MG63 (cell line): ENCODE measurements around the gene PUM2. TPM values are rescaled to one million over a fixed set of nuclear protein-coding genes. Genes with fewer than 3 reads are reported as not detected.
A peak's percentile ranks its signal among the peaks of the same experiment; 100 is the strongest.
"Not testable (repeated sequence)": the region's sequence is repeated elsewhere in the genome, so short reads cannot be mapped to it uniquely, and the experiment has no call there.

Experiments used
- DNase-seq: peaks from one replicate; pipeline ENCODE4 v3.0.0-alpha.2; 2020
- H3K27me3 ChIP-seq: fragments of 250-450 bp; sonication (Bioruptor Pico); 2 replicates; pipeline ENCODE4 v1.5.1; 2020; ENCODE audit warnings: mild to moderate bottlenecking, moderate library complexity
- H3K36me3 ChIP-seq: fragments of 250-450 bp; sonication (Bioruptor Pico); 2 replicates; pipeline ENCODE4 v1.5.1; 2020; ENCODE audit warnings: mild to moderate bottlenecking, moderate library complexity
- H3K4me3 ChIP-seq: fragments of 250-450 bp; sonication (Bioruptor Pico); 2 replicates; pipeline ENCODE4 v1.5.1; 2020; ENCODE audit warnings: mild to moderate bottlenecking, moderate library complexity
- H3K9me3 ChIP-seq: fragments of 250-450 bp; sonication (Bioruptor Pico); 2 replicates; pipeline ENCODE4 v1.5.1; 2020; ENCODE audit warnings: mild to moderate bottlenecking, moderate library complexity
- total RNA-seq: library from RNA; depleted of rRNA; stranded (reverse); fragments of >200 nt; shearing (Covaris generic); gene quantifications from 2 replicates; pipeline ENCODE4 v1.2.3, GENCODE V29; 2014; ENCODE audit warnings: low replicate concordance; rRNA removed

The PUM2 gene
- 26.1 and 27.2 TPM in 2 replicates for total RNA-seq

GRCh38 chr2:20350753-20351554, at the start of gene PUM2:
Gene PUM2 (minus strand): TSS chr2:20350844. CDS start chr2:20327360, 23,484 bp downstream.
- DNase-seq = peak; percentile 93
- Histone ChIP-seq H3K36me3 (peaks cover 20% of the 10 kb centered on the region), H3K9me3 (no peaks in the 10 kb centered on the region), H3K27me3 (no peaks in the 10 kb centered on the region), H3K4me3 (peak within 1 kb of the TSS; percentile 92)

- Histone ChIP-seq H3K36me3 (no peaks in the 10 kb centered on the region), H3K9me3 (no peaks in the 10 kb centered on the region), H3K4me3 (no peak overlapping the region), H3K27me3 (no peaks in the 10 kb centered on the region)
- no peak for DNase-seq
These were observed 49.7 kb upstream of the PUM2 start for GRCh38 chr2:20400306-20400705.

GRCh38 chr2:20398956-20399567, 48.4 kb upstream of the PUM2 start:
- no peaks in the 10 kb centered on the region for H3K27me3 ChIP-seq
- no peaks in the 10 kb centered on the region for H3K36me3 ChIP-seq
- H3K4me3 ChIP-seq = no peak overlapping the region
- no peaks in the 10 kb centered on the region for H3K9me3 ChIP-seq
- DNase-seq = no peak

GRCh38 chr2:20397811-20398447, 47.3 kb upstream of the PUM2 start:
- Histone ChIP-seq H3K27me3 (no peaks in the 10 kb centered on the region), H3K4me3 (no peak overlapping the region), H3K36me3 (no peaks in the 10 kb centered on the region), H3K9me3 (no peaks in the 10 kb centered on the region)
- DNase-seq = no peak

GRCh38 chr2:20396356-20397000, 45.8 kb upstream of the PUM2 start:
- Histone ChIP-seq H3K4me3 (no peak overlapping the region), H3K9me3 (no peaks in the 10 kb centered on the region), H3K27me3 (no peaks in the 10 kb centered on the region), H3K36me3 (no peaks in the 10 kb centered on the region)
- DNase-seq = no peak

GRCh38 chr2:20393986-20394385, 43.3 kb upstream of the PUM2 start:
- Histone ChIP-seq H3K9me3 (no peaks in the 10 kb centered on the region), H3K36me3 (no peaks in the 10 kb centered on the region), H3K4me3 (no peak overlapping the region), H3K27me3 (no peaks in the 10 kb centered on the region)
- no peak for DNase-seq

- Histone ChIP-seq H3K9me3 (no peaks in the 10 kb centered on the region), H3K27me3 (no peaks in the 10 kb centered on the region), H3K4me3 (no peak overlapping the region), H3K36me3 (no peaks in the 10 kb centered on the region)
- DNase-seq = peak; percentile 28
These were observed 41.5 kb upstream of the PUM2 start for GRCh38 chr2:20391951-20392699.

GRCh38 chr2:20390524-20391123, 40.0 kb upstream of the PUM2 start:
- no peak for DNase-seq
- Histone ChIP-seq H3K9me3 (no peaks in the 10 kb centered on the region), H3K36me3 (no peaks in the 10 kb centered on the region), H3K27me3 (no peaks in the 10 kb centered on the region), H3K4me3 (no peak overlapping the region)

- Histone ChIP-seq H3K4me3 (no peak overlapping the region), H3K36me3 (no peaks in the 10 kb centered on the region)
- no peak for DNase-seq
These were observed 34.3 kb upstream of the PUM2 start for GRCh38 chr2:20384953-20385352.

GRCh38 chr2:20382965-20383810, 32.5 kb upstream of the PUM2 start:
- DNase-seq = peak; percentile 19
- Histone ChIP-seq H3K27me3 (no peaks in the 10 kb centered on the region), H3K9me3 (no peaks in the 10 kb centered on the region), H3K36me3 (no peaks in the 10 kb centered on the region), H3K4me3 (no peak overlapping the region)

More at GRCh38 chr2:20384953-20385352, 34.3 kb upstream of the PUM2 start:
- H3K27me3 ChIP-seq = no peaks in the 10 kb centered on the region
- no peaks in the 10 kb centered on the region for H3K9me3 ChIP-seq

- DNase-seq = peak; percentile 72
- Histone ChIP-seq H3K27me3 (no peaks in the 10 kb centered on the region), H3K4me3 (no peak overlapping the region), H3K9me3 (no peaks in the 10 kb centered on the region), H3K36me3 (no peaks in the 10 kb centered on the region)
These were observed 30.8 kb upstream of the PUM2 start for GRCh38 chr2:20381457-20381856.

GRCh38 chr2:20378891-20379519, 28.4 kb upstream of the PUM2 start:
- Histone ChIP-seq H3K9me3 (no peaks in the 10 kb centered on the region), H3K27me3 (no peaks in the 10 kb centered on the region), H3K36me3 (no peaks in the 10 kb centered on the region), H3K4me3 (no peak overlapping the region)
- DNase-seq = peak; percentile 82

GRCh38 chr2:20378341-20378740, 27.7 kb upstream of the PUM2 start:
- no peak overlapping the region for H3K4me3 ChIP-seq
- H3K36me3 ChIP-seq = no peaks in the 10 kb centered on the region
- no peaks in the 10 kb centered on the region for H3K27me3 ChIP-seq
- DNase-seq = no peak
- no peaks in the 10 kb centered on the region for H3K9me3 ChIP-seq

- no peaks in the 10 kb centered on the region for H3K27me3 ChIP-seq
- H3K4me3 ChIP-seq = no peak overlapping the region
- H3K36me3 ChIP-seq = no peaks in the 10 kb centered on the region
- no peaks in the 10 kb centered on the region for H3K9me3 ChIP-seq
- DNase-seq = no peak
These were observed 27.1 kb upstream of the PUM2 start for GRCh38 chr2:20377741-20378140.

GRCh38 chr2:20374982-20375381, 24.3 kb upstream of the PUM2 start:
- H3K4me3 ChIP-seq, DNase-seq, H3K36me3 ChIP-seq, H3K9me3 ChIP-seq, H3K27me3 ChIP-seq: not testable (repeated sequence)
